OCI-M2 (cell line): ENCODE data around the gene ZNF576.
"Not testable (repeated sequence)": the region's sequence is repeated elsewhere in the genome, so short reads cannot be mapped to it uniquely, and the experiment has no call there.

Experiments used
- DNase-seq: peaks from one replicate; lab custom pipeline; 2025; ENCODE audit not compliant: unreplicated experiment; lab: John Stamatoyannopoulos, UW

ZNF576 gene

DNA sequence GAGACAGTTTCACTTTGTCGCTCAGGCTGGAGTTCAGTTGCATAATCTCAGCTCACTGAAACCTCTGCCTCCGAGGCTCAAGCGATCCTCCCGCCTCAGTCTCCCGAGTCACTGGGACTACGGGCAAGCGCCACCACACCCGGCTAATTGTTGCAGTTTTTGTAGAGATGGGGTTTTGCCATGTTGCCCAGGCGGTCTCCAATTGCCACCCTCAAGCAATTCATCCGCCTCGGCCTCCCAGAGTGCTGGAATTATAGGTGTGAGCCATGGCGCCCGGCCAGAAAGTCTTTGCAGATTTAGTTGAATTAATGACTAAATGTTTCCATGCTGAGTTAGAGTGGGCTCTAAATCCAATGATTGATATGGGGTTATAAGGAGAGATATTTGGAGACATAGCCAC is 47.8 kb downstream of the ZNF576 start:
- DNase-seq, result no peak

DNA sequence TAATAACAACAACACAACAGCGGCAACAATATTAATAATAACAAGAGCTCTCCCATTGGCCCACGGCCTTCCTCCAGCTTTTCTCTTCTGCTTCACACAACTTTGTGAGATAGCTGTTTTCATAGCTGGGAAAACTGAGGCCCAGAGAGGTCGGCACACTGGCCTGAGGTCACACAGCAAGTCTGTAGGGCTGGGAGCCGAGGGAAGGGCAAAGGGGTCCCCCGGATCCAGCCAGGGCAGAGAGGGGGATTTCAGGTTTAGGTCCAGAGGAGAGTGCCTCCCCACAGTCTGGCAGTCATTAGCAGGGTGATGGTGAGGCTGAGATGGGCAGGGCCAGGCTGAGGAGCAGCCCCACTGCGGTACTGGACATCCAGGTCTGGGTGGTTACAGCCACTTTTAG is 52.2 kb downstream of the ZNF576 start:
- no peak for DNase-seq

DNA sequence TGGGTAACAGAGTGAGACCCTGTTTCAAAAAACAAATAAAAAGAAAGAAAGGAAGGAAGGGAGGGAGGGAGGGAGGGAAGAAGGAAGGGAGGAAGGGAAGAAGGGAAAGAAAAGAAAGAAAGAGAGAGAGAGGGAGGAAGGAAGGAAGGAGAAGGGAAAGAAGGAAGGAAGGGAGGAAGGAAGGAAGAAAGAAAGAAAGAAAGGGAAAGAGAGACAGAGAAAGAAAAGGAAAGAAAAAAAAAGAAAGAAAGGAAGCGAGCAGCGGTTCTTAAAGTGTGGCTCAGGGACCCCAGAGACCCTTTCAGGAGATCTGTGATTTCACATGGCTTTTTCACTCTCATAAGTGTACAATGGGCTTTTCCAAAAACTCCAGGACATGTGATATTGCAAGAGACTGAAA is 53.1 kb downstream of the ZNF576 start:
- no peak for DNase-seq

DNA sequence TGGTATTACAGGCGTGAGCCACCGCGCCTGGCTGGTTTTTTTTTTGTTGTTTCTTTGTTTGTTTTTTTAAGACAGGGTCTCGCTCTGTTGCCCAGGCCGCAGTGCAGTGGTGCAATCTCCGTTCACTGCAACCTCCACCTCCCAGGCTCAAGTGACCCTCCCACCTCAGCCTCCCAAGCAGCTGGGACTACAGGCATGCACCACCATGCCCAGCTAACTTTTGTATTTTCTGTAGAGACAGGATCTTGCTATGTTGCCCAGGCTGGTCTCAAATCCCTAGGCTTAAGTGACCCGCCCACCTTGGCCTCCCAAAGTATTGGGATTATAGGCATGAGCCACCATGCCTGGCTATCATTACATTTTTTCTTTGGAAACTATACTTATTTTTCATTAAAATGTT is 53.9 kb downstream of the ZNF576 start:
- not testable (repeated sequence) for DNase-seq
